Measurements from ENCODE around the gene MET. TPM values are rescaled to one million over a fixed set of nuclear protein-coding genes. Genes with fewer than 3 reads are reported as not detected.

The MET gene
- total RNA-seq, 2 donors from 2014 or later = 15.8 to 18.6 TPM

- Histone ChIP-seq H3K4me1 (ENCODE audit: control insufficient read depth in 1 of 2, low read depth in 2 of 2) (no peaks in the 10 kb centered on the region), H3K9me3 (no peaks in the 10 kb centered on the region), H3K27me3 (replicated peaks; ENCODE audit: insufficient read depth) (no peaks in the 10 kb centered on the region), H3K4me3 (no peak overlapping the region), H3K27ac (no peak overlapping the region), H3K36me3 (no peaks in the 10 kb centered on the region)
- no peak for TF ChIP-seq CTCF (IDR thresholded peaks at IDR 0.05)
- ATAC-seq (ENCODE audit: insufficient number of reproducible peaks, low FRiP score, low read depth) (no peak), DNase-seq (ENCODE audit: low spot score) (no peak)
These were observed 65.1 kb downstream of the MET start for GRCh38 chr7:116736927-116737715.

GRCh38 chr7:116738378-116738777 lies 66.4 kb downstream of the MET start:
- no peak overlapping the region for H3K4me3 ChIP-seq
- no peaks in the 10 kb centered on the region for H3K9me3 ChIP-seq
- no peaks in the 10 kb centered on the region for H3K27me3 ChIP-seq (replicated peaks; ENCODE audit: insufficient read depth)
- ATAC-seq (ENCODE audit: insufficient number of reproducible peaks, low FRiP score, low read depth) (no peak), DNase-seq (ENCODE audit: low spot score) (no peak)
- TF ChIP-seq CTCF (IDR thresholded peaks at IDR 0.05) = no peak
- no peak overlapping the region for H3K27ac ChIP-seq
- H3K4me1 ChIP-seq (ENCODE audit: control insufficient read depth in 1 of 2, low read depth in 2 of 2) = no peaks in the 10 kb centered on the region
- H3K36me3 ChIP-seq = no peaks in the 10 kb centered on the region

GRCh38 chr7:116739307-116739706 lies 67.3 kb downstream of the MET start:
- TF ChIP-seq CTCF (IDR thresholded peaks at IDR 0.05) = no peak
- H3K36me3 ChIP-seq = no peaks in the 10 kb centered on the region
- H3K27ac ChIP-seq = no peak overlapping the region
- no peak overlapping the region for H3K4me3 ChIP-seq
- DNase-seq (ENCODE audit: low spot score) (no peak), ATAC-seq (ENCODE audit: insufficient number of reproducible peaks, low FRiP score, low read depth) (no peak)
- no peaks in the 10 kb centered on the region for H3K27me3 ChIP-seq (replicated peaks; ENCODE audit: insufficient read depth)
- no peaks in the 10 kb centered on the region for H3K4me1 ChIP-seq (ENCODE audit: control insufficient read depth in 1 of 2, low read depth in 2 of 2)
- no peaks in the 10 kb centered on the region for H3K9me3 ChIP-seq

- no peak for ATAC-seq (ENCODE audit: insufficient number of reproducible peaks, low FRiP score, low read depth)
- TF ChIP-seq CTCF (IDR thresholded peaks at IDR 0.05) = no peak
These were observed 68.2 kb downstream of the MET start for GRCh38 chr7:116740231-116740630.

GRCh38 chr7:116740755-116741462 lies 68.9 kb downstream of the MET start:
- no peak for TF ChIP-seq CTCF (IDR thresholded peaks at IDR 0.05)
- H3K4me1 ChIP-seq (ENCODE audit: control insufficient read depth in 1 of 2, low read depth in 2 of 2) = no peaks in the 10 kb centered on the region
- no peak overlapping the region for H3K4me3 ChIP-seq
- no peak for ATAC-seq (ENCODE audit: insufficient number of reproducible peaks, low FRiP score, low read depth)
- DNase-seq (ENCODE audit: low spot score) = no peak
- no peak overlapping the region for H3K27ac ChIP-seq
- H3K9me3 ChIP-seq = no peaks in the 10 kb centered on the region
- H3K36me3 ChIP-seq = no peaks in the 10 kb centered on the region
- no peaks in the 10 kb centered on the region for H3K27me3 ChIP-seq (replicated peaks; ENCODE audit: insufficient read depth)

More at GRCh38 chr7:116740231-116740630, 68.2 kb downstream of the MET start:
- Histone ChIP-seq H3K27ac (no peak overlapping the region), H3K4me1 (ENCODE audit: control insufficient read depth in 1 of 2, low read depth in 2 of 2) (no peaks in the 10 kb centered on the region), H3K4me3 (no peak overlapping the region), H3K9me3 (no peaks in the 10 kb centered on the region), H3K27me3 (replicated peaks; ENCODE audit: insufficient read depth) (no peaks in the 10 kb centered on the region), H3K36me3 (no peaks in the 10 kb centered on the region)
- DNase-seq (ENCODE audit: low spot score) = no peak

Data from thoracic aorta (tissue), 2 donors.